Stimulated activated CD4-positive, alpha-beta T cell treated with anti-CD3 and anti-CD28 coated beads, TNF-alpha, amount 100 ng/mL, for 24 hours (primary cell): ENCODE measurements around the gene BORCS5.
"Not testable (repeated sequence)": the region's sequence is repeated elsewhere in the genome, so short reads cannot be mapped to it uniquely, and the experiment has no call there.

ENCODE experiments used
- DNase-seq, 3 experiments: peaks; one replicate each; pipeline ENCODE4 v3.0.0-alpha.2; 2020; ENCODE audit warnings: low read depth in 3 of 3

Gene BORCS5

GRCh38 chr12:12483438-12483837 is 126.6 kb downstream of the BORCS5 start:
- no peak for DNase-seq

- DNase-seq = no peak
Observed at GRCh38 chr12:12486661-12487240, 129.9 kb downstream of the BORCS5 start.

- DNase-seq = no peak
Observed at GRCh38 chr12:12487490-12487889, 130.6 kb downstream of the BORCS5 start.

- DNase-seq = no peak
Observed at GRCh38 chr12:12488296-12488695, 131.4 kb downstream of the BORCS5 start.

GRCh38 chr12:12488823-12489550 is 132.1 kb downstream of the BORCS5 start:
- no peak for DNase-seq

- DNase-seq = no peak
Observed at GRCh38 chr12:12491606-12492005, 134.7 kb downstream of the BORCS5 start.

GRCh38 chr12:12492547-12492946 is 135.7 kb downstream of the BORCS5 start:
- DNase-seq = no peak

GRCh38 chr12:12495536-12495935 is 138.7 kb downstream of the BORCS5 start:
- no peak for DNase-seq

GRCh38 chr12:12498210-12498609 is 141.3 kb downstream of the BORCS5 start:
- DNase-seq = no peak

GRCh38 chr12:12499909-12500604 is 143.2 kb downstream of the BORCS5 start:
- no peak for DNase-seq

- no peak for DNase-seq
Observed at GRCh38 chr12:12501121-12501520, 144.2 kb downstream of the BORCS5 start.

GRCh38 chr12:12502130-12502814 is 145.4 kb downstream of the BORCS5 start:
- not testable (repeated sequence) for DNase-seq

- no peak for DNase-seq
Observed at GRCh38 chr12:12502815-12503151, 145.9 kb downstream of the BORCS5 start.

- no peak for DNase-seq
Observed at GRCh38 chr12:12503384-12504078, 146.7 kb downstream of the BORCS5 start.

- DNase-seq = no peak
Observed at GRCh38 chr12:12505544-12506495, 148.9 kb downstream of the BORCS5 start.

- DNase-seq = no peak
Observed at GRCh38 chr12:12506496-12506890, 149.6 kb downstream of the BORCS5 start.

- no peak for DNase-seq
Observed at GRCh38 chr12:12507121-12507520, 150.2 kb downstream of the BORCS5 start.

GRCh38 chr12:12508612-12509011 is 151.7 kb downstream of the BORCS5 start:
- no peak for DNase-seq

GRCh38 chr12:12510141-12510540 is 153.3 kb downstream of the BORCS5 start:
- no peak for DNase-seq

GRCh38 chr12:12510551-12510950 is 153.7 kb downstream of the BORCS5 start:
- DNase-seq = no peak
